ENCODE measurements around the gene TACC3.

Gene TACC3

GRCh38 chr4:1748465-1748995 lies 27.2 kb downstream of the TACC3 start:
- DNase-seq, result peak; percentile 50

- DNase-seq, result no peak
Measured at GRCh38 chr4:1749370-1749769, 28.0 kb downstream of the TACC3 start.

- no peak for DNase-seq
Measured at GRCh38 chr4:1749826-1750225, 28.5 kb downstream of the TACC3 start.

- no peak for DNase-seq
Measured at GRCh38 chr4:1750381-1751154, 29.2 kb downstream of the TACC3 start.

- no peak for DNase-seq
Measured at GRCh38 chr4:1751155-1751918, 30.0 kb downstream of the TACC3 start.

- DNase-seq, result no peak
Measured at GRCh38 chr4:1751919-1752283, 30.6 kb downstream of the TACC3 start.

GRCh38 chr4:1752284-1753041 lies 31.1 kb downstream of the TACC3 start:
- peak; percentile 70 for DNase-seq

- no peak for DNase-seq
Measured at GRCh38 chr4:1753294-1753696, 32.0 kb downstream of the TACC3 start.

GRCh38 chr4:1753697-1754311 lies 32.5 kb downstream of the TACC3 start:
- DNase-seq, result no peak

- DNase-seq, result no peak
Measured at GRCh38 chr4:1754336-1754735, 33.0 kb downstream of the TACC3 start.

GRCh38 chr4:1755297-1755696 lies 34.0 kb downstream of the TACC3 start:
- no peak for DNase-seq

- no peak for DNase-seq
Measured at GRCh38 chr4:1756079-1756478, 34.8 kb downstream of the TACC3 start.

- DNase-seq, result no peak
Measured at GRCh38 chr4:1756893-1757779, 35.8 kb downstream of the TACC3 start.

- no peak for DNase-seq
Measured at GRCh38 chr4:1757836-1758235, 36.5 kb downstream of the TACC3 start.

GRCh38 chr4:1758306-1759121 lies 37.2 kb downstream of the TACC3 start:
- no peak for DNase-seq

GRCh38 chr4:1759170-1759817 lies 38.0 kb downstream of the TACC3 start:
- DNase-seq, result no peak

GRCh38 chr4:1759818-1760223 lies 38.5 kb downstream of the TACC3 start:
- no peak for DNase-seq

- DNase-seq, result no peak
Measured at GRCh38 chr4:1760521-1761071, 39.3 kb downstream of the TACC3 start.

GRCh38 chr4:1761130-1761689 lies 39.9 kb downstream of the TACC3 start:
- no peak for DNase-seq

All from NCI-H510A treated with DMSO at 0.1 percent for 48 hours (cell line).